GM23338 (cell line): ENCODE results near the gene FRRS1L. TPM values are rescaled to one million over a fixed set of nuclear protein-coding genes. Genes with fewer than 3 reads are reported as not detected.

Experiments used
- ATAC-seq: fragments of 200-7000 bp; cut with Tn5 transposase; 3 replicates; pipeline ENCODE4 v1.9.1; 2020
- DNase-seq: peaks from one replicate; pipeline ENCODE4 v3.0.0-alpha.2; 2015; ENCODE audit warnings: low spot score
- H2AFZ ChIP-seq: fragments of 200-600 bp; sonication (generic); 2 replicates; pipeline ENCODE4 v1.8.0; 2016; ENCODE audit warnings: antibody characterized with exemption, mild to moderate bottlenecking, moderate library complexity
- H3F3A ChIP-seq: fragments of 200-600 bp; sonication (generic); replicated peaks from 2 replicates; pipeline ENCODE4 v1.8.0; 2017; ENCODE audit warnings: antibody characterized with exemption, mixed run types, low read depth
- H3K27ac ChIP-seq: fragments of 200-600 bp; sonication (generic); 2 replicates; pipeline ENCODE4 v1.6.1; 2016; ENCODE audit warnings: low read depth
- H3K27me3 ChIP-seq: fragments of 200-600 bp; sonication (generic); 2 replicates; pipeline ENCODE4 v1.8.0; 2016; ENCODE audit warnings: mild to moderate bottlenecking, mixed run types, moderate library complexity; ENCODE audit not compliant: insufficient read depth
- H3K36me3 ChIP-seq: fragments of 200-600 bp; sonication (generic); 2 replicates; pipeline ENCODE4 v1.8.0; 2016; ENCODE audit warnings: mild to moderate bottlenecking; ENCODE audit not compliant: insufficient read depth
- H3K4me1 ChIP-seq: fragments of 200-600 bp; sonication (generic); 2 replicates; pipeline ENCODE4 v1.8.0; 2016; ENCODE audit warnings: mild to moderate bottlenecking, moderate library complexity; ENCODE audit not compliant: insufficient read depth
- H3K4me2 ChIP-seq: fragments of 200-600 bp; sonication (generic); 2 replicates; pipeline ENCODE4 v1.7.1; 2017; ENCODE audit warnings: mixed run types
- H3K4me3 ChIP-seq: fragments of 200-600 bp; sonication (generic); 2 replicates; pipeline ENCODE4 v1.6.1; 2016; ENCODE audit warnings: mixed run types
- H3K79me2 ChIP-seq: fragments of 200-600 bp; sonication (generic); replicated peaks from 2 replicates; pipeline ENCODE4 v1.8.0; 2017; ENCODE audit warnings: mild to moderate bottlenecking; ENCODE audit not compliant: insufficient read depth
- H3K9me2 ChIP-seq: fragments of 200-600 bp; sonication (generic); 2 replicates; pipeline ENCODE4 v1.8.0; 2017; ENCODE audit not compliant: insufficient read depth
- H4K20me1 ChIP-seq: fragments of 200-600 bp; sonication (generic); replicated peaks from 2 replicates; pipeline ENCODE4 v1.8.0; 2017; ENCODE audit warnings: mild to moderate bottlenecking; ENCODE audit not compliant: insufficient read depth
- H3K27ac Mint-ChIP-seq: 2 replicates; pipeline ENCODE4 v1.8.0; 2020; ENCODE audit warnings: inconsistent platforms, mild to moderate bottlenecking, moderate library complexity, mixed read lengths
- H3K27me3 Mint-ChIP-seq: 3 replicates; pipeline ENCODE4 v1.8.0; 2022; ENCODE audit warnings: low read depth, mild to moderate bottlenecking, moderate library complexity, mixed read lengths, inconsistent platforms; ENCODE audit not compliant: insufficient read depth, poor library complexity
- H3K36me3 Mint-ChIP-seq: 3 replicates; pipeline ENCODE4 v1.8.0; 2021; ENCODE audit warnings: low read depth, mild to moderate bottlenecking, inconsistent platforms, moderate library complexity, mixed read lengths
- H3K4me1 Mint-ChIP-seq: 3 replicates; pipeline ENCODE4 v1.8.0; 2020; ENCODE audit warnings: mild to moderate bottlenecking, inconsistent platforms, mixed read lengths
- H3K4me3 Mint-ChIP-seq: 3 replicates; pipeline ENCODE4 v1.8.0; 2021; ENCODE audit warnings: moderate library complexity, mild to moderate bottlenecking, inconsistent platforms, mixed read lengths
- H3K9me3 Mint-ChIP-seq: 3 replicates; pipeline ENCODE4 v1.8.0; 2020; ENCODE audit warnings: moderate library complexity, mild to moderate bottlenecking, inconsistent platforms, mixed read lengths
- CTCF ChIP-seq, 2 experiments: fragments of 200-600 bp in 1 of 2; sonication (generic) in 1 of 2; conservative IDR thresholded peaks; 2 replicates each; pipeline versions ENCODE4 v1.5.1 to v1.6.1; 2016 to 2017; ENCODE audit warnings: antibody characterized with exemption in 2 of 2, low read depth in 2 of 2, mild to moderate bottlenecking in 2 of 2, moderate library complexity in 1 of 2
- ETS1 ChIP-seq: IDR thresholded peaks from 2 replicates; pipeline ENCODE4 v1.6.1; 2016; ENCODE audit warnings: antibody characterized with exemption
- EZH2 ChIP-seq: fragments of 200-600 bp; sonication (generic); IDR thresholded peaks from one replicate; pipeline ENCODE4 v1.8.0; 2017; ENCODE audit warnings: antibody characterized with exemption, mild to moderate bottlenecking, low read depth; ENCODE audit not compliant: unreplicated experiment
- JUNB ChIP-seq: IDR thresholded peaks from one replicate; pipeline ENCODE4 v1.6.1; 2016; ENCODE audit warnings: antibody characterized with exemption; ENCODE audit not compliant: unreplicated experiment
- NANOG ChIP-seq: IDR thresholded peaks from 2 replicates; pipeline ENCODE4 v1.6.1; 2016; ENCODE audit warnings: antibody characterized with exemption, borderline replicate concordance
- POLR2AphosphoS5 ChIP-seq: IDR thresholded peaks from 2 replicates; pipeline ENCODE4 v1.6.1; 2016; ENCODE audit warnings: antibody characterized with exemption, low read depth
- STAT1 ChIP-seq: IDR thresholded peaks from one replicate; pipeline ENCODE4 v1.6.1; 2016; ENCODE audit warnings: antibody characterized with exemption; ENCODE audit not compliant: unreplicated experiment
- ZNF114 ChIP-seq: fragments of 250-450 bp; sonication (Bioruptor Pico); IDR thresholded peaks from 2 replicates; pipeline ENCODE4 v1.5.0; 2020; ENCODE audit warnings: mild to moderate bottlenecking, moderate library complexity
- polyA plus RNA-seq: library from polyadenylated mRNA; unstranded; fragments of >200 nt; fragmentation: Nextera tagmentation; extraction: Ambion mirVana; gene quantifications from 2 replicates; pipeline ENCODE4 v1.2.1, GENCODE V29; 2016
- total RNA-seq: library from RNA; depleted of rRNA; stranded (reverse); fragments of >200 nt; shearing (Covaris generic); gene quantifications from 2 replicates; pipeline ENCODE4 v1.2.3, GENCODE V29; 2014

FRRS1L gene
- total and polyA plus RNA-seq, 2 experiments from 2014 or later, result 0.37 to 1.1 TPM

GRCh38 chr9:109109967-109110328 is 57.1 kb downstream of the FRRS1L start:
- no peak for TF ChIP-seq EZH2
- Histone ChIP-seq H3K4me1 (peaks cover 41% of the 10 kb centered on the region), H2AFZ (no peak overlapping the region), H3K79me2 (peaks cover 100% of the 10 kb centered on the region), H3K4me2 (no peak overlapping the region), H3K36me3 (peaks cover 6% of the 10 kb centered on the region; the same call in 1 of the 2 replicates), H4K20me1 (peaks cover 53% of the 10 kb centered on the region), H3K27me3 (no peaks in the 10 kb centered on the region), H3K27ac (no peak overlapping the region), H3K9me2 (no peaks in the 10 kb centered on the region), H3K4me3 (no peak overlapping the region), H3F3A (no peaks in the 10 kb centered on the region)
- Mint-ChIP-seq H3K27me3 (no peaks in the 10 kb centered on the region), H3K4me3 (no peak overlapping the region), H3K9me3 (no peaks in the 10 kb centered on the region), H3K27ac (peak overlapping the region; percentile 70; the same call in 1 of the 2 replicates), H3K4me1 (peaks cover 42% of the 10 kb centered on the region), H3K36me3 (peaks cover 5% of the 10 kb centered on the region; the same call in 2 of the 3 replicates)
- no peak for DNase-seq
- no peak for ATAC-seq

GRCh38 chr9:109108318-109108717 is 58.7 kb downstream of the FRRS1L start:
- Histone ChIP-seq H3K9me2 (no peaks in the 10 kb centered on the region), H4K20me1 (peaks cover 43% of the 10 kb centered on the region), H3K79me2 (peaks cover 100% of the 10 kb centered on the region), H3K36me3 (peaks cover 7% of the 10 kb centered on the region; the same call in 1 of the 2 replicates), H3K27ac (no peak overlapping the region), H3K27me3 (no peaks in the 10 kb centered on the region), H3K4me1 (peaks cover 24% of the 10 kb centered on the region), H3K4me2 (no peak overlapping the region), H3K4me3 (no peak overlapping the region), H3F3A (no peaks in the 10 kb centered on the region), H2AFZ (no peak overlapping the region)
- DNase-seq (no peak), ATAC-seq (no peak)
- H3K27ac Mint-ChIP-seq, result no peak overlapping the region
- H3K27me3 Mint-ChIP-seq, result no peaks in the 10 kb centered on the region
- TF ChIP-seq ZNF114 (CRISPR knock-in tag) (no peak), ETS1 (no peak), NANOG (no peak), POLR2AphosphoS5 (no peak), STAT1 (no peak), CTCF (conservative IDR thresholded peaks at IDR 0.05; ENCODE audit: low read depth in 2 of 2) (no peak), JUNB (no peak)
- peaks cover 18% of the 10 kb centered on the region for H3K36me3 Mint-ChIP-seq
- no peaks in the 10 kb centered on the region for H3K9me3 Mint-ChIP-seq
- no peak overlapping the region for H3K4me3 Mint-ChIP-seq
- peaks cover 27% of the 10 kb centered on the region; the same call in 2 of the 3 replicates for H3K4me1 Mint-ChIP-seq
